Gastroesophageal sphincter (tissue), 3 donors: Measurements from ENCODE around the gene SLC52A3.

Source experiments
- CTCF ChIP-seq, 4 experiments: fragments of 200-600 bp in 2 of 4; fragments of 450-650 bp in 2 of 4; sonication (generic) in 1 of 4; IDR thresholded peaks; one replicate each; pipeline ENCODE4 v1.5.1; 2017 to 2019; ENCODE audit warnings: antibody characterized with exemption in 4 of 4, mild to moderate bottlenecking in 2 of 4, moderate library complexity in 2 of 4
- POLR2AphosphoS5 ChIP-seq: sonication (generic); formaldehyde crosslinking; IDR thresholded peaks from one replicate; pipeline ENCODE4 v1.6.1; 2017; ENCODE audit warnings: antibody characterized with exemption

GRCh38 chr20:761418-762381 is 6.6 kb downstream of the SLC52A3 start:
- no peak for TF ChIP-seq CTCF (IDR thresholded peaks at IDR 0.05)
- no peak for TF ChIP-seq POLR2AphosphoS5
